Posterior vena cava (tissue), 2 donors: ENCODE measurements around the gene MINDY1. TPM values are rescaled to one million over a fixed set of nuclear protein-coding genes. Genes with fewer than 3 reads are reported as not detected.

Experiments used
- DNase-seq: peaks from one replicate; pipeline ENCODE4 v3.0.0-alpha.2; 2020; ENCODE audit warnings: low spot score
- intact Hi-C, 2 donors: fragments of 100-400 bp; cut with DNase I; formaldehyde crosslinking; loops; one replicate each; pipeline versions ENCODE4 v1.14.1 to v1.14.2; 2022 to 2023
- total RNA-seq, 2 donors: library from RNA; stranded (reverse); fragmentation: NEBNext Ultra II Directional; extraction: Animal tissue kit (Norgen Biotek cat#: 25700); gene quantifications; one replicate each; pipeline ENCODE4 v1.2.1, GENCODE V29; 2021
- donor health status: DM: yes; HTN: yes; CAD: no.
- donor health status: DM: yes; HTN: yes; CAD: no.

MINDY1 gene
- total RNA-seq, 2 donors from 2014 or later = 17.3 to 17.8 TPM

DNA sequence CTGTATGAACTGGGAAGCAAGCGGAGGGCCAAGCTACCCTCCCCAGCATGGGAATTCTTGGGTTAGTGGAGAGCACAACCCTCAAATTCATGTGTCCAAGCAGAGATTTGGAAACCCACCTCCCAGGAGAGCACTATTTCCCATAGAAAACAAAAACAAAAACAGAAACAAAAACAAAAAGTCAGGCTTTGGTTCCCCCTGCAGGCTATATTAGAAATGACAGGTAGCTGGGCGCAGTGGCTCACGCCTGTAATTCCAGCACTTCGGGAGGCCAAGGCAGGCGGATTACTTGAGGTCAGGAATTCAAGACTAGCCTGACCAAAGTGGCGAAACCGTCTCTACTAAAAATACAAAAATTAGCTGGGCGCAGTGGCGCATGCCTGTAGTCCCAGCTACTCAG lies 10.8 kb downstream of the MINDY1 start:
- intact Hi-C loops = loop anchor here in 1 of 2 donors (2.0 kb wide), 1 partner anchor 23 kb away; no protein-coding TSS in a partner anchor
- peak; percentile 85 for DNase-seq

DNA sequence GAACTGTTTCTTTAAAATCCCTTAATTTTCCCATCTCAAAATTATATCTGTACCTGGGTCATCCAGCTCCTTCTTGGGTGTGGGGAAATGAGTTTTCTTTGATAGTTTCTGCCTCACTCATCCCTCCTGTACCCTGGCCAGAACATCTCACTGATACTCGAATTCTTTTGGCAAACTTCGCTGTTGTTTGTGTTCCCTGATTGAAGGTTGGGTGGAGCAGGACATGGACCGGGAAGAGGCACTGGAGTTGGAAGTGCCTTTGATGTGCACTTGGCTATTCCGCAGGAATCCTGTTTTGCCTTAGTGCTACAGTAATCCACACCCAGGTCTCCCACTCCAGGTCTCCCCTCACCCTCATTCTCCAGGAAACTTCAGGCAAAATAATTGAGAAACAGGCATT lies 11.2 kb downstream of the MINDY1 start:
- intact Hi-C loops = loop anchor here in 1 of 2 donors (2.0 kb wide), 1 partner anchor 23 kb away; no protein-coding TSS in a partner anchor
- peak; percentile 16 for DNase-seq

DNA sequence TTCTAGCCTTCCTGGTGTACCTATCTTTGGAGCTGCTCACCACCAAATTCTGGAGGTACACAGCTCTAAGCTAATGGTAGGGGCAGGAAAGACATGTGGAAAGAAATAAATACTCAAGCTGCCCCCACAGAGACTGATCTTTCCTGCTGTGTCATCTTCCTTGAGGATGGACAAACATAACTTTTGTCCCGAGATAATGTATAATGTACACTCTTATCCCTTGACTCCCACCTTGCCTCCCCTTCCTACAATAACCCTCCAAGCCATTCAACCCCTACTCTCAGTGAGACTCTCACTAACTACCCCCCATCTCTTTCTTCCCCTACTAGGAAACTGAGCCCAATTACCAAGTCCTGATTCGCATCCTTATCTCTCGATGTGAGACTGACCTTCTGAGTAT lies 12.5 kb downstream of the MINDY1 start:
- intact Hi-C loops = loop anchor here in 1 of 2 donors (2.0 kb wide), 1 partner anchor 25 kb away; no protein-coding TSS in a partner anchor
- no peak for DNase-seq

DNA sequence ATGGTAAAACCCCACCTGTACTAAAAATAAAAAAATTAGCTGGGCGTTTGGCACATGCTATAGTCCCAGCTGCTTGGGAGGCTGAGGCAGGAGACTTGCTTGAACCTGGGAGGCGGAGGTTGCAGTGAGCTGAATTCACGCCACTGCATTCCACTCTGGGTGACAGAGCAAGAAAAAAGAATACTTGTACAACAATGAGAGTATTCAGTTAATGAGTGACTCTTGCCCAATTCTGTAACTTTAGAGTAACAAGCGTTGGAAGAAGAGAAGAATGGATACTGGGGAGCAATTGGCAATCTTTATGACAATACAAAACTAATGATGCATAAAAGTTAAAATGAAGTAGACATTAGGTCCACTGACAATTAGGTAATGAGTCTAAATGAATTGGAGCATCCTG lies 14.1 kb downstream of the MINDY1 start:
- intact Hi-C loops = no loop called here
- no peak for DNase-seq

DNA sequence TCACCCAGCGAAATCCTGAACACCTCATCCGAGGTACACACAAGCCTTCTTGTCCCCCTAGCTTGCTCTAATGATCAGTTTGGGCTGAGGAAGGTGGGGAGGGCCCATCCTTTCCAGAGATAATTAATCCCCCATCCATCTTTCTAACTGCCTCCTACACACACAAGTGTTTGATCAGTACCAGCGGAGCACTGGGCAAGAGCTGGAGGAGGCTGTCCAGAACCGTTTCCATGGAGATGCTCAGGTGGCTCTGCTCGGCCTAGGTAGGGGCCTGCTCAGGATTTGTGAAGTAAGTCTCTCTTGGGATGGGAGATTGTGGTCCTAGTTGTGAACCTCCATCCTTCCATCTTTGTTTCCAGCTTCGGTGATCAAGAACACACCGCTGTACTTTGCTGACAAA lies 18.8 kb downstream of the MINDY1 start:
- intact Hi-C loops = loop anchor here in 1 of 2 donors (1.0 kb wide), 1 partner anchor 32 kb away; no protein-coding TSS in a partner anchor
- no peak for DNase-seq

DNA sequence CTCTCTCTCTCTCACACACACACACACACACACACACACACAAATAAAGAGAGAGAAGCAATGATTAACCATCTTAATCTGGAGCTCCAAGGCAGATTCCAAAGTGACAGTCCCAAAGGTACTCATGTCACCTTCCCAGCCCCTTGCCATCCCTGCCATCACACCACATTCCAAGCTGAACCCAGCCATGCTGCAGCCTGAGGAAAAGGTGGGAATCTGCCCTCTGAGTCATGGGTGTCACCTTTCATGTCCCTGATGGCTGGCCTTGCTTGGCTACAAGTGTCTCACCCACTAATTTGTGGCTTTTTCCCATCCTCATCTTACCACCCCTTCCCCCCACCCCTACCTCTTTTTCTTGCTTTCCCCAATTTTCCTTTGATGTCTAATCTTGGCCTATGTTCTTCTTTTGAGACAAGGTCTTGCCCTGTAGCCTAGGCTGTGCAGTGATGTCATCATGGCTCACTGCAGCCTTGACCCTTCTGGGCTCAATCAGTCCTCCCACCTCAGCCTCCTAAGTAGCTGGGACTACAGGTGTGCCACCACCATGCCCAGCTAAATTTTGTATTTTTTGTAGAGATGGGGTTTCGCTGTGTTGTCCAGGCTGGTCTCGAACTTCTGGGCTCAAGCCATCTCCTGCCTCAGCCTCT lies 21.4 kb downstream of the MINDY1 start:
- intact Hi-C loops = no loop called here
- DNase-seq = no peak

DNA sequence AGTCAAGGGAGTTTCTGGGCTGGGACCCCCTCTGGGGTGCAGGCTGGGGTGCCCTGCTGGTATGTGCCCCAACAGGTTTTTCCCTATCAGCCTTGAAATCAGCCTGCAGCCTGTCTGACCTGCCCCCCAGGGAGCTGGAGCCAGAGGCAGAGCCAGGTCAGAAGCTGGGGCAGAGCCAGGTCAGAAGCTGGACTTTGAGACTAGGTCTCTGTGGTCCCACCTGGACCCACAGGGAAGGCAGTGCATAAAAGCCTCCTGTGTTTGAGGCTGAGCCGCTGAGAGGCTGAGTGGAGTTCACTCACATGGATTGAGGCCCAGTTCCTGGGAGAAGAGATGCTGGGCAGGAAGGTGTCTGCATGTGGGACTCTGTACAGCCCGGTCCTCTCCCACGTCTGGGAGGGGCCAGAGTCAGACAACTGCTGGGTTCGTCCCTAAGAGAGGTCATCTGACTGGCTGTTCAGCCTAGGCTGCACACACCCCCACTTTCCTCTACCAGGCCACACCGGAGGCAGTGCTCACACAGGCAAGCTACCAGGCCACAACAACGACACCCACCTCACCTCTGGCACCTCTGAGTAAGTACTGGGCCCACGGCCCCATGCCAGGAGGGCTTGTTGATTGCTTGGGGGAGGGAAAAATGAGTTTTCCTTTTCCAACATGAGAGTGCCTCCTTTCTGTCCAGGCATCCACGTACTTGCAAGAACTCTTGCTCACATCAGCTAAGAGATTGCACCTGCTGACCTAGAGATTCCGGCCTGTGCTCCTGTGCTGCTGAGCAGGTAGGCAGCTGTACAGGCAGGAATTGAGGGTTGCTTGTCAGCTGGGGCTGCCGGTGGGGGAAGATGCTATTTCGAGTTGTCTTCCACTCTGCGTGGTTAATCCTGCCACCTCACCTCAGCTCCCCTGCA lies 24.6 kb downstream of the MINDY1 start, which contains the start of gene ANXA9:
ANXA9 (plus strand) TSS at position 488 of the 908 bp plus-strand sequence. CDS start 814 bp downstream, outside the sequence.
- intact Hi-C loops = no loop called here
- no peak for DNase-seq

DNA sequence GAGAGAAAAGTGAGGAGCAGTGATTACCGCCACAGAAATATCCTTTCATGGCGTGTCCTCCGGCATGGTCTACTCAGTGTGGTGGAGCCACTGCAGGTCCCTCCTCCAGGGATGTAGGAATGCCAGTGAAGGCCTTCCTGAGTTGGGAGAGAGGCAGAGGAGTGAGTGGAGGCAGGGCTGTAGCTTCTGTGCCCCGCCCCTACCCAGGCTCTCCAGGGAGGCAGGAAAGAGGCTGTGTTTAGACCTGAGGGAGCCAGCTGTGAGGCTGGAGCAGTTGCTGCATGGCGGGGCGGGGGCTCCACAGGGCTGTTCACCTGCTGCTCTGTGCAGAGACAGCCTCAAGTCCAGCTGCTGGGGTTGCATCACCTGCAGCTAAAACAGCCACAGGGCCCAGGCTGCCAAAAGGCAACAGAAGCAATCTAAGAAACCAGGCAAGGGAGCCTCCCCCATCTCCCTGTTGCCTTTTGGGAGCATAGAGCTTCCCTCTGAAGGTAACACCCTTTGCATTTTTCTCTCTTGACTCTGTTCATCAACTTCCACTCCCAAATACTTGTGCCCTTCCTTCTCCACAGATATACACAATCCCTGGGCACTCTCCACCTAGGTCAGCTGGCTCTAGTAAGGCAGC lies 25.4 kb downstream of the MINDY1 start:
- intact Hi-C loops = no loop called here
- DNase-seq = no peak

DNA sequence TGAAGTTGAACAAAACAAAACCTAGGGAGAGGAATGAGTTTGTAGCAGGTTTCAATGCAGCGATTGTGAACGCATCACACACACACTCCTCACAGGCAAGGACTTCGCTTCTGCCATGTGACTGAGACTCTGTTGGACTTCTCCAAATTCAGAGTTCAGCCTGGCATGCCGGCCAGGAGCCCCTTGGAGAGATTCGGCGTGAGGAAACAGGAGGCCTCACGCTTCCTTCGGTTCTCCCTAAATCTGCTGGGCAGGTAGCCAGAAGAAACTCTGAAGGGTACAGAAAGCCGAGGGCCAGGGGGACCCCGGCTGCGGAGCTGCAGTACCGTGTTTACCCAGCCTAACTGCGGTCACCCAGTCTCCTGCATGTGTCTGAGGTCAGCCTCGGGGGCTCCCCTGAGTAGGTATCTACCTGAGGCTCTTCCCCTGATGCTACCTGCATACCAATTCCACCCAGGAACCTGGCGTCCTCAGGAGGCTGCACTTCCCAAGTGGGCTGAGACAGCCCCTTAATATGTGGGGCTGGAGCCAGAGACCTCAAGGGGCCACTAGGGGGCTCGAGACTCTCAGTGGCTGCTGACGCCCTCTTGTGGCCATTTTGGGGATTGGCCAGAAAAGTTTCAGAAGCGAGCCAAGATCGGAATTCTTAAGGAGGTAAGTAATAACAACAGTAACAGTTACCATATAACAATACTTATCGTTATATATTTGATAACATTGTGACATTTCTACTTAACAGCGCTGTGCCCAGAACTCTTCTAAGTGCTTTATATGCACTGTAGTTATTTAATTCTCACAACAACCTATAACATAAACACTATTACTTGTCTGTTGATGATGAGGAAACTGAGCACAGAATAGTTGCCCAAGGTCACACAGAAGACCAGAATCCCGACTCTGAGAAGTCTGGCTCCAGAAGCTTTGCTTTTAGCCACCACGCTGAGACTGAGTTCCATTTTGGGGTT lies 27.3 kb downstream of the MINDY1 start:
- DNase-seq = peak; percentile 94
- intact Hi-C loops = no loop called here

DNA sequence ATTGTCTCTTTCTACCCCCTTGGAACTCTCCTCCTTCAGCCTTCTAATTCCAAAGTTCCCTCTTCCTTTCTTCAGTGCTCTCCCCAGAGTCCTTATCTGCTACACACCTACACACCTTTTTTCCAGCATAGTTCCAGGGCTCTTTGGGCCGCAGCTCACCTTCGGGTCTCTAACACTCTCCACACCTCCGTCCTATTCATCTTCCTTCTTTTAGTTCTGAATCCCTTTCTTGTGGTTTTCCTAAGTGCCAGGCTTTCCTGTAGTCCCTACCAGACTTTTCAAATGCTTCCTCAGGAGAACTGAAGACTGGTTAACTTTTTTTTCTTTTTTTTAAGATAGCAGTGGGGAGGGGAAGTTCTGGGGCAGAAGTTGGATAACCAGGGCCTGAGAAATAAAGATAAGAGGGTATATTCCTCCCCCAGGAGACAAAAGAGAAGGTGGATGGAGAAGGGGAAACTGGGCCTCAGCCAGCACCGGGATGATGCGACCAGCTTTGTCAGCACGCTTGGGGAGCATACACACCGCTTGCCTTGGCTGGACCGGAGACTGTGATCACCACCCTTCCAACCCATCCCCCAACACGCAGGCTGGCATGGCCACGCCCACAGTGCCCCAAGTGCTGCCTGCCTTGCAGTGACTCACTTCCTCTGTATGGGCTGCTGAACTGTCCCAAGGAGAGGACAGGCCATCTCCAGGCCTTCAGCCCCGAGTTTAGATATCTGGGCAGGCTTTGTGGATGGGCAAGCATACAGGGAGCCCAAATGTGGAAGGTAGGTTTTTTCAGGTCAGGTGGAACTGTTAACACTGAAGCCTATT lies 29.6 kb downstream of the MINDY1 start:
- intact Hi-C loops = no loop called here
- peak; percentile 93 for DNase-seq

DNA sequence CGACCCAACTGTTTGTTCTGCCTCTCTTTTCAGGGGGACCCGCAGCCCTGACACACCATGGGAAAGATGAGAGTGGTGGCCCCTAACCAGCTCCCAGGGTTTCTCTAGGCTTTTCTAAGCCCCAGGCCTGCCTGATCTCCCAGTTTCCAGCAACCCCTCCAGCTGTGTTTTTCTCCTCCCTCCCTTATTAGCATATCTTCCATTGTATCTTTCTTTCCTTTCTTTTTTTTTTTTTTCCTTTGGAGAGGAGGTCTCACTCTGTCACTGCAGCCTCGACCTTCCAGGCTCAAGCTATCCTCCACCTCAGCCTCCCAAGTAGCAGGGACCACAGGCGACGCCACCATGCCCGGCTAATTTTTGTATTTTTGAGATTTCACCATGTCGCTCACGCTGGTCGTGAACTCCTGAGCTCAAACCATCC lies 30.3 kb downstream of the MINDY1 start:
- no peak for DNase-seq
- intact Hi-C loops = no loop called here

DNA sequence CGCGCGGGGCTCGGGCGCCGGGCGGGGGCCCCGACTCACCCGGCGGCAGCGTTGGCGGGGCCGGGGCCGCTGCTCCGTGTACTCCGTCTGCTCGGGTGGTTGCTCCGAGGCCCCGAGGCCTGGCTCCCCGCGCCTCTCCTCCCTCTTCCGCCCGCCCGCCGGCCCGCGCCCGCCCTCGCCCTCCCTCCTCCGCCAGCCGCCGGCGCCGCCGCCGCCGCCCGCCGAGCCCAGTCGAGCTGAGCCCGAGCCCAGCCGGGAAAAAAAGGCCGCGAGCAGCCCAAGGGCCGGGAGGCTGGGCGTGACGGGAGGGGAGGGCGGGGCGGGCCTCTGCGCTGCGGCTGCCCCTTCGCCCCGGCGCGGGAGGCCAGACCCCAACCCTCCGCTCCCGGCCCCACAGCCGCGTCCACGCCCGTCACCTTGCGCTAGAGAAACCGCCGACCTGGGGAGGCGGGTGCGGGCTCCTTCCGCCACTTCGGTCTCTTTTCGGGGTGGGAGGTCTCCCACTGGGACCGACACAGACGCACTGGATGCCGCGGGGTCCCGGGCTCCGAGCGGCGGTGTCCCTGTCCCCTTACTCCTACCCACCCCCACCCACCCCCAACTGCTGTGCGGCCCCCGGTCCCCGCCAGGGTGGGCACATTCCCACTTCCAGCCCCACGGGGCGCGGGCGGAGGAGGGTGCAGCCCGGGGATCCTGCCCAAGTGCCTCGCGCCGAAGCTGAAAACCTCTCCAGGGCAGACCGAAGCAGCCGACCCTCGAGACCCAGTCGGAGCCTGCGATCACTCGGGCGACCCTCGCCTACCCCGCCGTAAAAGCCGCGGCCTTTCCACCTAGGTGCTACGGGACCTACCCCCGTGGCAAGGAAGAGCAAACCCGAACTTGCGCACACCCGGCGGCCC lies 31.9 kb downstream of the MINDY1 start, which contains the start of gene CERS2:
CERS2 (minus strand) TSS at position 256 of the 899 bp plus-strand sequence. CDS start 5,745 bp downstream, outside the sequence.
- intact Hi-C loops = no loop called here
- peak; percentile 95 for DNase-seq

DNA sequence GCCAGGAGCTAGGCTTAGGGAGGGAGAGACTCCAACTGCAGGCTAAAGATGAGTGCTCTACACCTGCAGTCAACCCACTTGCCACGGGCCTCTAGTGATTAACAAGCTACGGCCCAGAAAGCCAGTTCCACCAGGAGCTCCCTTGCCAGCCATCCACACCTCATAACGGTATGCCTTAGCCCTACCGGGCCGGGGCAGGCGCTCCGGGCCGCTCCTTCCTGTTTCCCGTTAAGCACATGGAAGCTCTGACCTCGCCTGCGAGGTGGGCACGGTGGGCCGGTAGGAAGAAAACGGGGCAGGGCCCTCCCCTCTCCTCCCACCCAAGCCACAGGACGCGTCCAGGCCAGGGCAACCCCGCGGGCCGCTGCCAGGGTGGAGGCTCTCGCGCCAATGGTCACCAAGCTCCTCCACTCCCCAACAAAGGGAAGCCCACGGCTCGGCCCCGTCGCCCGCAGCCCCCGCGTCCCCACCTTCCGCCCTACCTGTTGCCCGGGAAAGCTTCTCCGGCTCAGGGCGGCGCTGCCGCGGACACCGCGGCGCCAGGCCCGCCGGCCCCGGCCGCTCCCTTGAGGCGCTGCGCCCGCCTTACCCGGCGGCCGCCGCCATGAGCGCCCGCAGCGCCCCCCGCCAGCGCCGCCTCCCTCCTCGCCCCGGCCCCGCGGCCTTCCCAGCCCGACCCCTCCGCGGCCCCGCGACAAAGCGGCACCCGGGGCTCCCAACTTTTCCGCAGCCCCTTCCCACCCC lies 32.7 kb downstream of the MINDY1 start:
- DNase-seq = no peak
- intact Hi-C loops = no loop called here

DNA sequence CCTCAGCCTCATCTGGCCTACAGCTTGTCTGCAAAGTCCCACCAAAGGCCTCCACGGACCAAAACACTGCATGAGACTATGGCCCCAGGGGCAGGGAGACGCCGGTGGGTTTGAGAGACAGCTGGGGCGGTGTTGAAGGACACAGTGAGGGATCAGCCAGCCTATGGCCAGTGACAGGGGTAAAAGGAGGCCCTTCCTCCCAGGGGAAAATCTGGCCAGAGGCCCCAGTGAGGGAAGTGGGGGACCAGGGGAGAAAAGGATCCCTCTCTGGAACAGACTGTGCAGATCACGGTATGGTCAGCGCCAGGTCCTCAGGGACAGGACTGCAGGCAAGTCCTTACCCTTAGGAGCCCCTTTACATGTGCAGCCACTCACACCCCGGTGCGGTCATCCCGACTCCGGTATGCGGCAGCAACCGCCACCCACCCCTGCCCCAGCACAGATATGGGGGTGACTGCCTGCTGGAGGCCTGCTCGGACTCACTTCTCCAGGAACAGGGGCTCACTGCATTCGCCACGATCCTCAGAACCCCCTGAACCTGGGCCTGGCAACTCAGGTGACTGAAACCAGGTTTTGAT lies 33.4 kb downstream of the MINDY1 start:
- intact Hi-C loops = no loop called here
- DNase-seq = no peak

DNA sequence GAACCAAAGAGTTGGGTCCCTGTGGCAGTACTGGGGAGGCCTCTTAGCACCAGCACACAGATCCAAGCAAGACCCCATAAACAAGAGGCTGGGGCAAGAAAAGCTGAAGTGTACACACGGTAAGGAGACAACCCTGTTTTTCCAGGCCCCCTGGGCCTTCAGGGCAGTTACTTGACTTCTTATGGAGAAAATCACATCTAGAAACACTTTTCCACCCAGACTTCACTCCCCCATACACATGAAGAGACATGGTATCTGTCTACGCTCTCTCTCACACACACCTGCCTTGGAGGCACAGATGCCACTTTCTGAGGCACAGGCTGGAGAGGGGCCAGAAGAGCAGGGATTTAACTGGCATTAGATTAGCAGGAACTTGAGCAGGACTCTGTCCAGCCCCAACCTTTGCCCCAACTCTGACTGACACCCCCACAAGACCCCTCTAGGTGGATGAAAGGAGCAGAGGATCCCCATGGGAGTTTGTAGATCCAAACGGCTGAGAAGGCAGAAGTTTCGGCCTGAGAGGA lies 34.2 kb downstream of the MINDY1 start:
- intact Hi-C loops = no loop called here
- DNase-seq = no peak
